Measurements from ENCODE around the gene NETO2.

Gene NETO2

GRCh38 chr16:47047524-47048203, 96.1 kb downstream of the NETO2 start:
- H3K4me3 ChIP-seq (ENCODE audit: low read depth, low read length): no peak overlapping the region

DNA sequence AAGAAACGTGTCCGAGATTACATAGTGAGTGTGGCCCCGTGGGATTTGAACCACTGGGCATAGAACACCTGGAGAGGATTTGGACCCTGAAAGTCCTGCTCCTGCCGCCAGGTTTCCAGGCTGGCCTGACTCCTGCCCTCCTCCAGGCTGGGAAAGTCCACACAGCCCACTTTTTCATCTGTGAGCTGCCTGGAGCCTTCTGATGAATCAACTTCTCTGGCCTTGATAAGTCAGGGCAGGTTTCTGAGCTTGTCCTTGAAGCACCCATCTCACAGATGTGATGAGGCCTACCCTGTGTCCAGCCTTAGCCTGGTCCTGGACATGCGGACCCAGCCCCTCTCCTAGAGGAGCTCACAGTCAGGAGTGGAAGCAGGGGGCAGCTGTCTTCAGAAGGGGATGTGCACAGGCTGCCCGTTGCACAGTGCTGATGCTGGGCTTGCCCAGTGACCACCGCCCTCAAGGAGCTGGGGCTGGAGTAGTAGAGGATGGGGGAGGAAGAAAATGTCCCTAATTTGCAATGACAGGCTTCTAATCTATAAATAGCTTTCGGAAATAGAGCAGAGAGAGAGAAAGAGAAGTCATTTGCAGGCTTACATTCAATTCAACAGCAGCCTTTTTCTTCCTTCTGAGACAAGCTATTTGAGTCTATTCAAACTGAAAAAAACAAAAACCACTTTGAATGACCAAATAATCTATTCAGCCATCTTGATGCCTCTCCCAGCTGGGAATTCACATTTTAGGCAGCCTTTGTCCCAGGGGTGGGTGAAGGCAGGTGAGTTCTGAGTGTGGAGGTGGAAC, 96.8 kb downstream of the NETO2 start:
- no peak overlapping the region for H3K4me3 ChIP-seq (ENCODE audit: low read depth, low read length)

GRCh38 chr16:47045459-47045858, 98.3 kb downstream of the NETO2 start:
- H3K4me3 ChIP-seq (ENCODE audit: low read depth, low read length): no peak overlapping the region

DNA sequence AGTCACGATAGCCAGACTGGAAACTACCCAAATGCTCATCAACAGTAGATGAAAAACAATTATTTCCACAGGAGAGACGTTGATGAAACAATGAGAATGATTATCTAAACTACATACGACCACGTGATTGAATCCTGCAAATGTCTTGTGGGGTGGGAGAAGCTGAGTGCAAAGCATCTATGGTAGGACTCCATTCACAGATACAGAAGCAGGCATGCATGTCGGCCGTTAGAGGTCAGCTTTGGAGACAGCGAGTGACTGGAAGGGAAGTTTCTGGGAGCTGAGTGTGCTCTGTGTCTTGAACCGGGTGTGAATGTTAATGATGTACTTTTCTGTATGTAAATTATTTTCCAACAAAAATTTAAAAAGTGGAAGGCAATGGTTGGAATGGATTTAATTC, 98.7 kb downstream of the NETO2 start:
- H3K4me3 ChIP-seq (ENCODE audit: low read depth, low read length): no peak overlapping the region

DNA sequence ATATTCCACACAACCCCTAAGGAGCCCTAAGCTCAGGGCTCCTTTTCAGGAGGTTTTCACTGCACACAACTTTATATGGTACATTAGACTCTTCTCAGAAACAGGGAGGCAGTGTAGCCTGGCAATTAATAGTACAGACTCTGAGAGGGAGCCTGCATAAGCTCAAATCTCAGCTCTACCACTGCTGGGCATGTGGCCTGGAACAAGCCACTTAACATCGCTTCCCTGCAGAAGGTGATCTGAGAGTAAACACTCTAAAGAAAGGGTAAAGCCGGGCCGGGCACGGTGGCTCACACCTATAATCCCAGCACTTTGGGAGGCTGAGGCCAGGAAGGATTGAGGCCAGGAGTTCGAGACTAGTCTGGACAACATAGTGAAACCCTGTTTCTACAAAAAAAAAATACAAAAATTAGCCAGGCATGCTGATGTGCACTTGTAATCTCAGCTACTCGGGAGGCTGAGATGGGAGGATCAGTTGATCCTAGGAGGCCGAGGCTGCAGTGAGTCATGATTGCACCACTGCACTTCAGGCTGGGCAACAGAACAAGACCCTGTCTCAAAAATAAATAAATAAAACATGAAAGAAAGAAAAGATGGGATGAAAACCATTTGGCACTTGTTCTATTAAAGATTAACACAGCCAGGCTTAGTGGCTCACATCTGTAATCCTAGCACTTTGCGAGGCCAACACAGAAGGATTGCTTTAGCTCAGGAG, 99.6 kb downstream of the NETO2 start:
- H3K4me3 ChIP-seq (ENCODE audit: low read depth, low read length): no peak overlapping the region

DNA sequence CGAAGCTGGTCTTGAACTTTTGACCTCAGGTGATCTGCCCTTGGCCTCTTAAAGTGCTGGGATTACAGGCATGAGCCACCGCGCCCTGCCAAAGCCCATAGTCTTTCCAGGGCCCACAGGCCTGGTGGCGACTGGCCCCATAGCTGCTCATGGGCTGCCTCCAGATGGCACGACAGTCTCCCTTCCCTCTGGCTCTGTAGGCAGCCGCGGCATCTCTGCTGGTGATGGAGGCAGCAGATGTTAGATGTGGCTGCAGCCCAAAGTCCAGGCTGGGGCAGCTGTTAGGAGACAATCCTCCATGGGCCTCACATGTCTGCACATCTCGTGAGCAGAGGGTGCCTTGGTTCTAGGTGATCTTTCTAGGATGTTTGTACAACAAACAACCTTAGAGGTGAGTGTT, 100.5 kb downstream of the NETO2 start:
- H3K4me3 ChIP-seq (ENCODE audit: low read depth, low read length): no peak overlapping the region

- H3K4me3 ChIP-seq (ENCODE audit: low read depth, low read length): peak overlapping the region; percentile 48
Observed at GRCh38 chr16:47037746-47038458, 105.8 kb downstream of the NETO2 start.

DNA sequence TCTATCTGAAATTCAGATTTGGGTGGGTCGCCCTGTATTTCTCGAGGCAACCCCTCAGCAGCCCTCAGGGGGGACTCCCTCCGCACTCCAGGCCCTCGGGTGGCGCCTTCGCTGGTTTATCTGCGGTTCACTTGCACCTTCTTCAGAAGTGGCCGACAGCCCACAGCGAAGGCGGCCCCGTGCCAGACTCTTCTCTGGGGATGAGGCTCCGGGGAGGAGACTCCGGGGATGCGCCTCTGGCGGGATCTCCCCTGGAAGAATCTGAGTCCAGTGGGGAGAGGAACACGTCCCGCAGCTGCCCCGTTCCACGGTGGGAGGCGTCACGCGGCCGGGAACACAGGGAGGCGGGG, 106.4 kb downstream of the NETO2 start:
- H3K4me3 ChIP-seq (ENCODE audit: low read depth, low read length): peak overlapping the region; percentile 48

DNA sequence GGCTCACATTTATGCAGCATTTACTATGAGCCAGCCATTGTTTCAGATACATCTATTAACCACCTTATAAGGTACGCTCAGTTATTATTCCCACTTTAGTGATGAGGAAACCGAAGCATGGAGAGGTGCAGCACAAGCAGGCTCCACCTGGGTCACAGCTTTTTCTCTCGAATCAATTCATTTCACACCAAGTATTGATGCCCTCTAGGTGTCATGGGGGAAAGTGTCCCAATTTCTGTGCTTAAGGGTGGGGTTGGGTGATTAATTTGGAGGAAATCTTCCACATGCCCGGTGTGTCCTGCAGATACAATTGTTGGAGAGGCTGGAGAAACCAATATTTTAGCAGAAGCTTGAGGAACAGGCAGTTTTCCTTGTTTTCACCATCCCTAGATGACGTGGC, 107.5 kb downstream of the NETO2 start:
- H3K4me3 ChIP-seq (ENCODE audit: low read depth, low read length): no peak overlapping the region

DNA sequence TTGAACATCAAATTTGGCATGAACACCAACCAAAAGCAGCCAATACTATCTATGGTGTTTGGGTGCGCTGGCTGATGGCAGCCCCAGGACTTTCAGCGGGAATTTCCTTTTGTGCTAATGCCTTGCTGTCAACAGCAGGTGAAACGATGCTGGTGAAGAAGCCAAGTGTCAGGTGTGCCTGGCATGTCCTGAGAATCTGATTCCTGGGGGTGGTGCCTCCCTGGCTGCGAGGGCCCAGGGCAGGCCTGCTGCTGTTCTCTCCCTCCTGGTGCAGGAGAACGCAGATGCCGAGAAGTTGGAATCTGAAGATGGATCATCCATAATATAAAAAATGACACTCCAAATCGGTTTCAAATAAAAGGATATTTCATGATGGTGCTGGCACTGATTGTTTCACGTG, 108.3 kb downstream of the NETO2 start:
- no peak overlapping the region for H3K4me3 ChIP-seq (ENCODE audit: low read depth, low read length)

DNA sequence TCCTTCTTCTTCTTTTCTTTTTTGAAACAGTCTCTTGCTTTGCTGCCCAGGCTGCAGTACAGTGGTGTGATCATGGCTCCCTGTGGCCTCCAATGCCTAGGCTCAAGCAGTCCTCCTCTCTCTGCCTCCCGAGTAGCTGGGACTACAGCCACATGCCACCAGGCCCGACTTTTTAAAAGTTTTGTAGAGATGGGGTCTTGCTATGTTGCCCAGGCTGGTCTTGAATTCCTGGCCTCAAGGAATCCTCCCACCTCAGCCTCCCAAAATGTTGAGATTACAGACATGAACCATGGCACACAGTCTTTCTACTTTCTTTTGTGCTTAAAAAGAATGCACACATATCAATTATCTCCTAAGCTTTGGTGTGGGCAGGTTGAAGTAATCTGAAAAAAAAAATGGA, 109.3 kb downstream of the NETO2 start:
- no peak overlapping the region for H3K4me3 ChIP-seq (ENCODE audit: low read depth, low read length)

- H3K4me3 ChIP-seq (ENCODE audit: low read depth, low read length): no peak overlapping the region
Observed at GRCh38 chr16:47033176-47033575, 110.6 kb downstream of the NETO2 start.

DNA sequence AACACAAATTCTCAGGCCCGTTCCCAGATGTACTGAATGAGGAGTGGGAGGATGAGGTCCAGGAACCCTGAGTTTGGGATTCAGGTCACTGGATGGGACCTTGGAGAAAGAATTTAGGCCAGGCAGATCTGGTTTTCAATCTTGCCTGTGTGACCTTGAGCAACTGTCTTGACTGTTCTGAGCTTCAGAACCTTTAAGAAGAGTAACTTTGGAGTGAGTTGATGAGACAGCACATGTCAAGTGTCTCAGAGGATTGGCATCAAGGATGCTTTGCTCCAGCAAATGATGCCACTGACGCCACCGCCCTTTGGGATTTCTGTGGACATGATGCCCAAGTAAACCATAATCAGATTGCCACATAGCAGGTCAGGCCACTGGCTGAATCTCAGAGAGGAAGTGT, 114.0 kb downstream of the NETO2 start:
- no peak overlapping the region for H3K4me3 ChIP-seq (ENCODE audit: low read depth, low read length)

GRCh38 chr16:47028767-47029377, 114.9 kb downstream of the NETO2 start:
- no peak overlapping the region for H3K4me3 ChIP-seq (ENCODE audit: low read depth, low read length)

Measured in iPS-11a (cell line).